Kidney (tissue), 14 donors: ENCODE results near the gene TMEM41B. TPM values are rescaled to one million over a fixed set of nuclear protein-coding genes. Genes with fewer than 3 reads are reported as not detected.

Experiments used
- DNase-seq, 5 donors: peaks; one replicate each; pipeline ENCODE4 v3.0.0-alpha.2; 2013 to 2020
- FAIRE-seq: peaks from 2 replicates; lab custom pipeline; 2012; peaks lifted over from hg19 to GRCh38; lab: Jason Lieb, UNC
- H3K27ac ChIP-seq, 2 donors: one replicate each; pipeline ENCODE4 v1.7.0; 2013; ENCODE audit warnings: low read depth in 2 of 2, low read length in 2 of 2, inconsistent platforms in 1 of 2
- H3K27me3 ChIP-seq: one replicate; pipeline ENCODE4 v1.7.1; 2013; ENCODE audit warnings: low read length, inconsistent platforms; ENCODE audit not compliant: control insufficient read depth, insufficient read depth
- H3K36me3 ChIP-seq, 3 donors: one replicate each; pipeline versions ENCODE4 v1.7.0 to v1.7.1; 2013; ENCODE audit warnings: low read length in 3 of 3, control low read depth in 1 of 3, inconsistent platforms in 1 of 3; ENCODE audit not compliant: insufficient read depth in 3 of 3, control insufficient read depth in 2 of 3
- H3K4me1 ChIP-seq, 3 donors: one replicate each; pipeline versions ENCODE4 v1.7.0 to v1.7.1; 2013; ENCODE audit warnings: low read length in 3 of 3, inconsistent platforms in 1 of 3, low read depth in 1 of 3; ENCODE audit not compliant: control insufficient read depth in 2 of 3, insufficient read depth in 2 of 3
- H3K4me3 ChIP-seq, 3 donors: one replicate each; pipeline versions ENCODE4 v1.7.0 to v1.8.1; 2013; ENCODE audit warnings: low read length in 3 of 3, control low read depth in 1 of 3, inconsistent platforms in 1 of 3
- H3K9ac ChIP-seq, 3 donors: one replicate each; pipeline versions ENCODE4 v1.7.0 to v1.7.1; 2013; ENCODE audit warnings: low read length in 3 of 3, control low read depth in 1 of 3, inconsistent platforms in 1 of 3
- H3K9me3 ChIP-seq, 3 donors: one replicate each; pipeline versions ENCODE4 v1.7.0 to v1.7.1; 2013; ENCODE audit warnings: low read length in 3 of 3, control low read depth in 1 of 3, inconsistent platforms in 1 of 3; ENCODE audit not compliant: control insufficient read depth in 2 of 3, insufficient read depth in 1 of 3
- intact Hi-C: fragments of 100-400 bp; cut with DNase I; formaldehyde crosslinking; loops from one replicate; pipeline ENCODE4 v1.11.1; 2022
- polyA plus RNA-seq: library from polyadenylated mRNA; stranded (reverse); fragments of 350-450 nt; fragmentation: Illumina TruSeq; extraction: RNeasy Lipid Tissue Mini Kit (QIAGEN cat#74804); gene quantifications from one replicate; pipeline ENCODE4 v1.2.3, GENCODE V29; 2014; ENCODE audit warnings: low read depth, low replicate concordance; ENCODE audit not compliant: insufficient read depth
- total RNA-seq: library from RNA; stranded (reverse); fragmentation: NEBNext Ultra II Directional; extraction: Animal tissue kit (Norgen Biotek cat#: 25700); gene quantifications from one replicate; pipeline ENCODE4 v1.2.1, GENCODE V29; 2021
- TF ChIP-seq, protein P1 (sequence below): IDR thresholded peaks from 3 replicates; pipeline ENCODE4 v1.5.1; 2012; ENCODE audit warnings: mild to moderate bottlenecking, moderate library complexity, borderline replicate concordance; ENCODE audit not compliant: insufficient read depth; ENCODE audit errors: extremely low read depth
- donor health status: control.
- donor health status: control.
- donor health status: control.
- donor health status: control.
- donor health status: control.
- donor health status: DM: yes; HTN: yes; CAD: no.
- donor health status: Normal renal cell carcinoma (clear cell type).

The TMEM41B gene
- total and polyA plus RNA-seq, 2 donors from 2014 or later, result 20.5 to 32.4 TPM

DNA sequence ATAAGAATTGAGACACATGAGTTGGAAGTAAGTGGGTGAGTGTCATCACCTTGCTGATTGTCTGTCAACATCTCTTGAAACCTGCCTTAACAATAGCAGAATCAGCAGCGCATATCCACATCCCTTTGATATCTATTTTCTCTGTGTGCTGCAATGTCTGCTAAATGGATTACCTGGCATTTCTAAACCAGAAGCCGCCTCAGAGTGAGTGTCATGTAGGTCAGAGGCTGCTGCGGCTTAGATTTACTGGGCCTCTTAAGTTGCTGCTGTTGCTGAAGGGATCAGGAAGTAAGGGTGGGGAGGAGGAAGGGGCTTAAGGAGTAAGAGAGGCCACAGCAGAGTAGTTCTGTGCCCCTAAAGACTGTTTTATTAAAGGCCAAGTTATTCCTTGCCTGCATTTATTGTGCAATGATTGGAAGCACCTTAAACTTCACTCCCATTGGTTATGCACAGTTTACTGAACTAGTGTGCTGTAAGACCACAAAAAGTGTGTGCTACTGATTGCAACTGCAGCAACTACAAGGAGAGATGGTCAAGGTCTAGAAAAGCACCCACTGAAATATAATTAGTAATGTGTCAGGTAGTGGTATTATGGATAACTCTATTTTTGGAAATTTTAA, 29.8 kb upstream of the TMEM41B start:
- H3K27me3 ChIP-seq, result no peaks in the 10 kb centered on the region
- TF ChIP-seq, protein P1, sequence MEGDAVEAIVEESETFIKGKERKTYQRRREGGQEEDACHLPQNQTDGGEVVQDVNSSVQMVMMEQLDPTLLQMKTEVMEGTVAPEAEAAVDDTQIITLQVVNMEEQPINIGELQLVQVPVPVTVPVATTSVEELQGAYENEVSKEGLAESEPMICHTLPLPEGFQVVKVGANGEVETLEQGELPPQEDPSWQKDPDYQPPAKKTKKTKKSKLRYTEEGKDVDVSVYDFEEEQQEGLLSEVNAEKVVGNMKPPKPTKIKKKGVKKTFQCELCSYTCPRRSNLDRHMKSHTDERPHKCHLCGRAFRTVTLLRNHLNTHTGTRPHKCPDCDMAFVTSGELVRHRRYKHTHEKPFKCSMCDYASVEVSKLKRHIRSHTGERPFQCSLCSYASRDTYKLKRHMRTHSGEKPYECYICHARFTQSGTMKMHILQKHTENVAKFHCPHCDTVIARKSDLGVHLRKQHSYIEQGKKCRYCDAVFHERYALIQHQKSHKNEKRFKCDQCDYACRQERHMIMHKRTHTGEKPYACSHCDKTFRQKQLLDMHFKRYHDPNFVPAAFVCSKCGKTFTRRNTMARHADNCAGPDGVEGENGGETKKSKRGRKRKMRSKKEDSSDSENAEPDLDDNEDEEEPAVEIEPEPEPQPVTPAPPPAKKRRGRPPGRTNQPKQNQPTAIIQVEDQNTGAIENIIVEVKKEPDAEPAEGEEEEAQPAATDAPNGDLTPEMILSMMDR, result no peak
- H3K9me3 ChIP-seq, result no peaks in the 10 kb centered on the region
- no peak overlapping the region for H3K4me3 ChIP-seq
- DNase-seq, result peak in 3 of 5 donors; percentile 13 to 30 (median 14)
- no peak overlapping the region for H3K9ac ChIP-seq
- H3K36me3 ChIP-seq, result no peaks in the 10 kb centered on the region
- intact Hi-C loops, result no loop called here
- no peaks in the 10 kb centered on the region for H3K4me1 ChIP-seq
- no peak overlapping the region for H3K27ac ChIP-seq
- FAIRE-seq, result no peak

DNA sequence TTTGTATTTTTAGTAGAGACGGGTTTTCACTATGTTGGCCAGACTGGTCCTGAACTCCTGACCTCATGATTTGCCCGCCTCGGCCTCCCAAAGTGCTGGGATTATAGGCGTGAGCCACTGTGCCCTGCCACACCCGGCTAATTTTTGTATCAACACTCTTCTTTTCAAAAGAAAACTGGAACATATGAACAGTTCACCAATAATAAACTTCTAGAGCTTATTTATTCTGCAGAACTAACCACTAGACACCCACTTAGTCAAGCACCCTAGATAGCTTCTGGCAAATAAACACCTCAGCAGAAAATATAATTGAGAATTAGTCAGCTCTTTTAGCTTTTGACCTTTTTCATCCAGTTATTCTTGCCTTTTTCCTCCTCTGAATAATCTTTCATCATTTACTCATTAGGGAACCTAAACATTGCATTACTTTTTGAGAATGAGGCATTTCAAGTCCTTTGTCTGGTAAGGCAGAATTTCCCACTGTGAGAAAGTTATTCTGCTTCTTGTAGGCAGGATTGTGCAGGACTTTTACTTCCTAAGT, 27.3 kb upstream of the TMEM41B start:
- intact Hi-C loops, result no loop called here
- no peaks in the 10 kb centered on the region for H3K36me3 ChIP-seq
- no peaks in the 10 kb centered on the region for H3K27me3 ChIP-seq
- no peak overlapping the region for H3K4me3 ChIP-seq
- FAIRE-seq (no peak), DNase-seq (no peak)
- no peaks in the 10 kb centered on the region for H3K9me3 ChIP-seq
- no peaks in the 10 kb centered on the region for H3K4me1 ChIP-seq
- TF ChIP-seq, protein P1, result no peak
- no peak overlapping the region for H3K9ac ChIP-seq
- no peak overlapping the region for H3K27ac ChIP-seq

DNA sequence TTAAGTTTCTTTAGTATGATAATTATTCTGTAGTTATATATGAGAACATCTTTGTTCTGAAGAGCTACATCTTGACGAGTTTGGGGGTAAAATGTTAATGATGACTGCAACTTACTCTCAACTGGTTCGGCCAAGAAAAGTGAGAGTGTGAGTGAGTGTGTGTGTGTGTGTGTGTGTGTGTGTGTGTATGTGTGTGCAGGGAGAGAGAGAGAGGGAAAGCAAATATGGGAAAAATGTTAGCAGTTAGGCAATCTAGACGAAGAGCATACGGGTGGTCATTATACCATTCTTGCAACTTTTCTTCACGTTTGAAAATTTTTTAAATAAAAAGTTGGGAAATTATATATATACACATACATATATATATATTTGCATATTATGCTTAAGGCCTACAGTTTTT, 18.3 kb upstream of the TMEM41B start:
- DNase-seq, result no peak
- no peaks in the 10 kb centered on the region for H3K9me3 ChIP-seq
- intact Hi-C loops, result no loop called here
- H3K4me3 ChIP-seq, result no peak overlapping the region
- no peaks in the 10 kb centered on the region for H3K27me3 ChIP-seq
- H3K4me1 ChIP-seq, result no peaks in the 10 kb centered on the region
- H3K9ac ChIP-seq, result no peak overlapping the region
- H3K27ac ChIP-seq, result no peak overlapping the region
- H3K36me3 ChIP-seq, result no peaks in the 10 kb centered on the region
- TF ChIP-seq, protein P1, result no peak
- FAIRE-seq, result no peak
